Right cardiac atrium (tissue), 5 donors: ENCODE results near the gene LAMA5. TPM values are rescaled to one million over a fixed set of nuclear protein-coding genes. Genes with fewer than 3 reads are reported as not detected.
A peak's percentile ranks its signal among the peaks of the same experiment; 100 is the strongest.

Source experiments
- ATAC-seq, 2 donors: fragments of 200-7000 bp; cut with Tn5 transposase; one replicate each; pipeline versions ENCODE4 v1.8.0 to v1.9.1; 2020; ENCODE audit warnings: moderate library complexity in 2 of 2, mild to moderate bottlenecking in 1 of 2
- DNase-seq, 3 donors: peaks; one replicate each; pipeline ENCODE4 v3.0.0-alpha.2; 2020
- H3K27ac ChIP-seq: one replicate; pipeline ENCODE4 v1.5.1; 2013; ENCODE audit warnings: mild to moderate bottlenecking, low read length, control low read depth, moderate library complexity
- H3K27me3 ChIP-seq: one replicate; pipeline ENCODE4 v1.6.1; 2013; ENCODE audit not compliant: control insufficient read depth, insufficient read depth
- H3K4me1 ChIP-seq: one replicate; pipeline ENCODE4 v1.6.1; 2013; ENCODE audit warnings: low read length; ENCODE audit not compliant: control insufficient read depth, insufficient read depth
- H3K4me3 ChIP-seq: one replicate; pipeline ENCODE4 v1.5.1; 2013; ENCODE audit warnings: low read length, control low read depth
- H3K9me3 ChIP-seq: one replicate; pipeline ENCODE4 v1.6.1; 2013; ENCODE audit warnings: low read length; ENCODE audit not compliant: control insufficient read depth
- WGBS: extraction: QIAGEN DNeasy Blood & Tissue Kit; methylation state at CpG from one replicate; pipeline ENCODE4 v1.1.7; 2013; 5-methylcytosine and 5-hydroxymethylcytosine counted together
- intact Hi-C, 4 donors: fragments of 100-400 bp; cut with DNase I; formaldehyde crosslinking; loops; one replicate each; pipeline versions ENCODE4 v1.11.0 to v1.14.0; 2022 to 2023
- polyA plus RNA-seq: library from polyadenylated mRNA; stranded (reverse); fragments of 200-250 nt; gene quantifications from one replicate; pipeline ENCODE4 v1.2.3, GENCODE V29; 2013
- total RNA-seq, 4 donors: library from RNA; stranded (reverse); fragmentation: NEBNext Ultra II Directional; extraction: Animal tissue kit (Norgen Biotek cat#: 25700); gene quantifications; one replicate each; pipeline ENCODE4 v1.2.1, GENCODE V29; 2021
- donor health status: healthy with polysubstance abuse.
- donor health status: DM: no; HTN: yes; CAD: no.
- donor health status: DM: no; HTN: no; CAD: no.
- donor health status: DM: no; HTN: yes; CAD: no; lungs with severe emphysema.
- donor health status: DM: yes; HTN: yes; CAD: no.

The LAMA5 gene
- total and polyA plus RNA-seq, 5 donors = 77.4 to 97.9 (median 88.6) TPM

DNA sequence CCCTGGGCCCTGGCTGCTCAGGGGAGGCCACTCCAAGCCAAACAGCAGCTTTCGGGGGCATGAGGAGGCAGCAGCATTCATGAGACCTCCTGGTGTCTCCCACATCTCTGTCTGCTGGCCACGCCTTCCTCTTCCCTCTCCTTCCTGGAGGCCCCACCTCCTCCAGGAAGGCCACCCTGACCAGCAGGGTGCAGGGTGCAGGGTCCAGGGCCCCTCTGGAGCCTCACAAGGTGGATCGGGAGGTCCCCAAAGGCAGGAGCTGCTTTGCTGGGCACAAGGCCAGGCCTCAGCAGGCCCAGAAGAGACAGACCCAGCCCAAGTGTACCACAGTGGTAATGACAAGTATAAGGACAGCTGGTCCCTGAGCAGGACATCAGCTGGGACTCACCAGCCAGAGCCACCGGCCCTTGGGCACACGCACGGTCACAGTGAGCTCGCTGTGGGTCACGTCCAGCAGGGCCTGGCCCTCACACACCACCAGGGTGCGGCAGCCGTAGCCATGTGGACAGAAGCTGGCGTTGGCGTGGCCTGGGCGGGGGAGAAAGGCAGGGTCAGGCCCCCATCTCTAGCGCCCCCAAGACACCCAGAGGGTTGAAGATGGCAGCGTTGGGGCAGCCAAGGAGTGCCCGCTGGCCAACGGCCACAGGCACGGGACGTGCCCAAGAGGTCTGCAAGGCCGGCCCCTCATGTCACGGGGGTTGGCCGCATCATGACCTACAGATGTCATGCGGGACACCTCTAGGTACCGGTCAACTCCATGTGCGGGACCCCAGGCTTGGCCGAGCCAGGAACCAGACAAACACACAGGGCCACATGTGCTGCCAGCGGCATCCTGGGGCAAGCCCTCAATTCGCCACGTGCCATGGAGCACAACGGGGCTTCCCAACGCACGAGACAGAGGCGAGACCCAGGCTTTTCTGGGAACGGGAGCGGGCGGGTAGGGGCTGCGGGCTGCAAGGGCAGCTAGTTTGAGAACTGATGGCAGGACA is 37.4 kb downstream of the LAMA5 start:
- H3K9me3 ChIP-seq = no peaks in the 10 kb centered on the region
- H3K4me3 ChIP-seq = no peak overlapping the region
- no peaks in the 10 kb centered on the region for H3K4me1 ChIP-seq
- ATAC-seq = no peak
- intact Hi-C loops = no loop called here
- H3K27ac ChIP-seq = no peak overlapping the region
- 95% methylated on average over 37 of the region's 37 CpGs for WGBS
- DNase-seq = peak in 1 of 3 donors; percentile 46
- no peaks in the 10 kb centered on the region for H3K27me3 ChIP-seq

GRCh38 chr20:62328684-62329388 is 38.3 kb downstream of the LAMA5 start:
- DNase-seq (peak in 1 of 3 donors; percentile 47), ATAC-seq (no peak)
- Histone ChIP-seq H3K4me1 (no peaks in the 10 kb centered on the region), H3K4me3 (no peak overlapping the region), H3K27me3 (no peaks in the 10 kb centered on the region), H3K27ac (no peak overlapping the region), H3K9me3 (no peaks in the 10 kb centered on the region)
- intact Hi-C loops = no loop called here
- 93% methylated on average over 26 of the region's 26 CpGs for WGBS

GRCh38 chr20:62327726-62328495 is 39.2 kb downstream of the LAMA5 start:
- intact Hi-C loops = no loop called here
- ATAC-seq = no peak
- 90% methylated on average over 33 of the region's 33 CpGs for WGBS
- Histone ChIP-seq H3K4me1 (no peaks in the 10 kb centered on the region), H3K4me3 (no peak overlapping the region), H3K9me3 (no peaks in the 10 kb centered on the region), H3K27ac (no peak overlapping the region), H3K27me3 (no peaks in the 10 kb centered on the region)
- peak in 2 of 3 donors; percentile 11 to 39 for DNase-seq

DNA sequence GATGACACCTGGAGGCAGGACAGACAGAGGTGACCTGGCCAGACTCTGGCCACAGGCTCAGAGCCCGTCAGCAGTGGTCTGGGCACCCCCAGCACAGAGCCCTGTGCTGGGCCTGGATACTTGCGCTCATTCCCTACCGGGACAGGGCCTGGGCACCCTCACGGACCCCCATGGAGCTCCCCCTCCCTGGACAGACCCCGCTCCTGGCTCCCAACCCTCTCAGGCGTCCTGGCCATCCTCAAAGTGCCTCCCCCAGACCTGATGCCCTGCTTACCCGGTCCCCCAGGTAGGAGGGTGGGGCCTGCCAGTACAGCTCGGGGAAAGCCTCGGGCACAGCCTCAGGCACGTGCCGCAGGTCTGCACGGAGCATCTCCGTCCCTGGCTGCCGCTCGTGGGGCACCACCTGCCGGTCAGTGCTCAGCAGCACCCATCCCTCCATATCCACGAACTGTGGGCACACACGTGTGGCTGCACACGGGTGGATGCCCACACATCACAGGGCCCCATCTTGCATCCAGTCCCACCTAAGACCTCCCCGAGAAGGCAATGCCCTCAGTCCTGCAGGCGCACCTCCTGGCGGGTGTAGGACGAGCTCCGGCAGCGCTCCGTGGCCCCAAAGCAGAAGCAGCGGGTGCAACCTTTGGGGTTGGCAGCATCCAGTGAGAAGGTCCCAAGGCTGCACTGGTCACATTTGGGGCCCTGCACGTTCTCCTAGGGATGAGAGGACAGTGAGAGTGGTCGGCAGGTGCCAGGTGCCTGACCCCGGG is 40.0 kb downstream of the LAMA5 start:
- no peak for ATAC-seq
- no peak overlapping the region for H3K27ac ChIP-seq
- peak in 1 of 3 donors; percentile 39 for DNase-seq
- H3K27me3 ChIP-seq = no peaks in the 10 kb centered on the region
- H3K9me3 ChIP-seq = no peaks in the 10 kb centered on the region
- intact Hi-C loops = no loop called here
- no peak overlapping the region for H3K4me3 ChIP-seq
- 87% methylated on average over 30 of the region's 30 CpGs for WGBS
- no peaks in the 10 kb centered on the region for H3K4me1 ChIP-seq

DNA sequence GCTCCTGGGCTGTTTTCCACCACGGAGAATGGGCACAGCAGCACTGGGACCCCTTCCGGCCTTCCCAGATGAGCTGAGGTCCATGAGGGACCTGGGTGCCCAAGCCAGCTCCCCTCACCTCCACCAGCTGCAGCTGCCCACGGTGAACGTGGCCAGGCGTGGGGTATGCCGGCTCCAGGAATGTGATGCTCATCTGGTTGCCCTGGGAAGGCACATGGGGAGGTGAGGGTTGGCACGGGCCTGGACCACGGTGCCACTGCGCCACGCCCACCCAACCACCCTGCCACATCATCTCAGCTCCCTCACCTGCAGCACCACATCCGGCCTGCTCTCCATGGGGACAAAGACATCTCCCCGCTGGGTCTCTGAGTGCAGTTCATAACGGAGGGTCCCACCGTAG is 40.6 kb downstream of the LAMA5 start:
- no peaks in the 10 kb centered on the region for H3K4me1 ChIP-seq
- DNase-seq (peak in 1 of 3 donors; percentile 24), ATAC-seq (no peak)
- H3K27me3 ChIP-seq = no peaks in the 10 kb centered on the region
- WGBS = 92% methylated on average over 14 of the region's 14 CpGs
- H3K4me3 ChIP-seq = no peak overlapping the region
- H3K27ac ChIP-seq = no peak overlapping the region
- intact Hi-C loops = no loop called here
- no peaks in the 10 kb centered on the region for H3K9me3 ChIP-seq

- H3K27ac ChIP-seq = no peak overlapping the region
- intact Hi-C loops = no loop called here
- H3K9me3 ChIP-seq = no peaks in the 10 kb centered on the region
- no peak for ATAC-seq
- peak in 1 of 3 donors; percentile 35 for DNase-seq
- H3K27me3 ChIP-seq = no peaks in the 10 kb centered on the region
- 87% methylated on average over 14 of the region's 14 CpGs for WGBS
- H3K4me3 ChIP-seq = no peak overlapping the region
- no peaks in the 10 kb centered on the region for H3K4me1 ChIP-seq
Observed at GRCh38 chr20:62325172-62325905, 41.8 kb downstream of the LAMA5 start.

- H3K4me3 ChIP-seq = no peak overlapping the region
- ATAC-seq = no peak
- no peaks in the 10 kb centered on the region for H3K9me3 ChIP-seq
- H3K27me3 ChIP-seq = no peaks in the 10 kb centered on the region
- peak in 1 of 3 donors; percentile 42 for DNase-seq
- H3K4me1 ChIP-seq = no peaks in the 10 kb centered on the region
- 84% methylated on average over 25 of the region's 25 CpGs for WGBS
- no peak overlapping the region for H3K27ac ChIP-seq
- intact Hi-C loops = no loop called here
Observed at GRCh38 chr20:62323980-62324906, 42.9 kb downstream of the LAMA5 start.

DNA sequence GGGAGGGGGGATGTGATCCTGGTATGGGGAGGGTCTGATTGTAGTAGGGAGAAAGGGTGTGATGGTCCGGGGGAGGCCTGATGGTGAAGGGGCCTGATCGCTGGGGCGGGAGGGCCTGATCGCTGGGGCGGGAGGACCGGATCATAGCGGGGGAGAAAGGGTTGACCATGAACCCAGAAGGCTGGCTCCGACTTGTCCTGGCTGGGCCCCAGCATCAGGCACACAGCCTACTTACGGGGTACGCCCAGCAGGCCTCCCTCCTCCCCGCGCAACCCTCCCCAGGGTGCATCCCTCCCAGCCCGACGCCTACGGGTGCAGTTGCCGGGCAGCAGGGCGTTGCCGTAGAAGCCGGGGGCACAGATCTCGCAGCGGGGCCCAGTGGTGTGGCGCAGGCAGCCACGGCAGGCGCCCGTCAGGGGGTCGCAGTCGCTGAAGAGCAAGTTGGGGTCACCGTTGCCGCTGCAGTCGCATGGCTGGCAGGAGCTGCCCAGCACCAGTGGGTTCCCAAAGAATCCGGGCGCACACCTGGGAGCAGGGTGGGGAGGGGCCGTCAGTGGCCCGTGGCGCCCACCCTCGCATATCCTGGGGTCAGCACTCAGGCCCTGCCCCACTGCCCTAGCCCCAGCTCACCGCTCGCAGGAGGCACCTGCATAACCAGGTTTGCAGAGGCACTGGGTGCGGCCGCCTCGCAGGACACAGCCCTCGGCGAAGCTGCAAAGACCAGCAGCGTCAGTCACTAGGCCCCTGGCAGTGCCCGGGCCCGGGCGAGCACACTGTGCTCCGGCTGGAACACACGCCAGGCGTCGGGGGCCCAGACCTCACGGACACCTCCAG is 43.7 kb downstream of the LAMA5 start:
- H3K27ac ChIP-seq = no peak overlapping the region
- H3K4me1 ChIP-seq = no peaks in the 10 kb centered on the region
- ATAC-seq (no peak), DNase-seq (peak in 1 of 3 donors; percentile 52)
- 91% methylated on average over 52 of the region's 52 CpGs for whole genome bisulfite sequencing
- intact Hi-C loops = no loop called here
- H3K4me3 ChIP-seq = no peak overlapping the region
- H3K9me3 ChIP-seq = no peaks in the 10 kb centered on the region
- H3K27me3 ChIP-seq = no peaks in the 10 kb centered on the region
